ENCODE measurements around the gene UNC5CL.
"Not testable (repeated sequence)": the region's sequence is repeated elsewhere in the genome, so short reads cannot be mapped to it uniquely, and the experiment has no call there.

- not testable (repeated sequence) for TF ChIP-seq CTCF (conservative IDR thresholded peaks at IDR 0.05; ENCODE audit: low read depth, low read length); EZH2 (IDR thresholded peaks at IDR 0.05; ENCODE audit: borderline replicate concordance, low read depth, low read length, poor library complexity, severe bottlenecking)
Observed at GRCh38 chr6:41015860-41016259, 23.2 kb downstream of the UNC5CL start.
